ENCODE measurements around the gene SLC22A17. TPM values are rescaled to one million over a fixed set of nuclear protein-coding genes. Genes with fewer than 3 reads are reported as not detected.

Gene SLC22A17
- total and polyA plus RNA-seq, 10 of the 15 experiments (the other 5 are each of a cell fraction or from before 2014, with no cell fraction given) = not detected

GRCh38 chr14:23306412-23307145 is 46.1 kb downstream of the SLC22A17 start, which contains the start of gene BCL2L2 (continued):
- peak; percentile 85 for TF ChIP-seq POLR2AphosphoS5 (IDR thresholded peaks at IDR 0.05; ENCODE audit: low read length)
- TF ChIP-seq MTA3 (IDR thresholded peaks at IDR 0.05; ENCODE audit: borderline replicate concordance, low read length) = no peak
- no peak for TF ChIP-seq BCL11A (IDR thresholded peaks at IDR 0.05; ENCODE audit: low read depth, low read length)
- TF ChIP-seq PRDM15 (CRISPR knock-in tag; IDR thresholded peaks at IDR 0.05) = no peak
- no peak for TF ChIP-seq NFYB (IDR thresholded peaks at IDR 0.05; ENCODE audit: insufficient read depth, low read depth, low read length)
- no peak for TF ChIP-seq RUNX3 (IDR thresholded peaks at IDR 0.05; ENCODE audit: low read length)
- no peak for TF ChIP-seq CBX5 (IDR thresholded peaks at IDR 0.05; ENCODE audit: low read depth)
- no peak for TF ChIP-seq TAF1 (IDR thresholded peaks at IDR 0.05; ENCODE audit: borderline replicate concordance, low read depth, low read length)
- 0 out of 2 replicates have a peak, but pooled peaks have one; percentile 24 for TF ChIP-seq MEF2A (IDR thresholded peaks at IDR 0.05; ENCODE audit: insufficient read depth, low read depth, low read length)
- TF ChIP-seq SPI1 (IDR thresholded peaks at IDR 0.05; ENCODE audit: borderline replicate concordance, insufficient read depth, low read depth, low read length) = 0 out of 2 replicates have a peak, but pooled peaks have one; percentile 16
- peak; percentile 90 for TF ChIP-seq IKZF1 (conservative IDR thresholded peaks at IDR 0.05)
- TF ChIP-seq, protein P1, sequence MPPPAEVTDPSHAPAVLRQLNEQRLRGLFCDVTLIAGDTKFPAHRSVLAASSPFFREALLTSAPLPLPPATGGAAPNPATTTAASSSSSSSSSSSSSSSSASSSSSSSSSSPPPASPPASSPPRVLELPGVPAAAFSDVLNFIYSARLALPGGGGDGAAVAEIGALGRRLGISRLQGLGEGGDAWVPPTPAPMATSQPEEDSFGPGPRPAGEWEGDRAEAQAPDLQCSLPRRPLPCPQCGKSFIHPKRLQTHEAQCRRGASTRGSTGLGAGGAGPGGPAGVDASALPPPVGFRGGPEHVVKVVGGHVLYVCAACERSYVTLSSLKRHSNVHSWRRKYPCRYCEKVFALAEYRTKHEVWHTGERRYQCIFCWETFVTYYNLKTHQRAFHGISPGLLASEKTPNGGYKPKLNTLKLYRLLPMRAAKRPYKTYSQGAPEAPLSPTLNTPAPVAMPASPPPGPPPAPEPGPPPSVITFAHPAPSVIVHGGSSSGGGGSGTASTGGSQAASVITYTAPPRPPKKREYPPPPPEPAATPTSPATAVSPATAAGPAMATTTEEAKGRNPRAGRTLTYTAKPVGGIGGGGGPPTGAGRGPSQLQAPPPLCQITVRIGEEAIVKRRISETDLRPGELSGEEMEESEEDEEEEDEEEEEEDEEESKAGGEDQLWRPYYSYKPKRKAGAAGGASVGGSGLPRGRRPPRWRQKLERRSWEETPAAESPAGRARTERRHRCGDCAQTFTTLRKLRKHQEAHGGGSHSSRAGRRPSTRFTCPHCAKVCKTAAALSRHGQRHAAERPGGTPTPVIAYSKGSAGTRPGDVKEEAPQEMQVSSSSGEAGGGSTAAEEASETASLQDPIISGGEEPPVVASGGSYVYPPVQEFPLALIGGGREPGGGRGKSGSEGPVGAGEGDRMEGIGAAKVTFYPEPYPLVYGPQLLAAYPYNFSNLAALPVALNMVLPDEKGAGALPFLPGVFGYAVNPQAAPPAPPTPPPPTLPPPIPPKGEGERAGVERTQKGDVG (CRISPR knock-in tag; IDR thresholded peaks at IDR 0.05) = no peak
- TF ChIP-seq TCF12 (IDR thresholded peaks at IDR 0.05; ENCODE audit: low read depth, low read length) = peak; percentile 17; the same call in 1 of the 2 replicates
- 0 out of 2 replicates have a peak, but pooled peaks have one; percentile 19 for TF ChIP-seq LARP7 (IDR thresholded peaks at IDR 0.05)
- peak; percentile 43 for TF ChIP-seq SIX5 (IDR thresholded peaks at IDR 0.05; ENCODE audit: low read depth, low read length, severe bottlenecking)
- no peak for TF ChIP-seq EZH2 (IDR thresholded peaks at IDR 0.05; ENCODE audit: borderline replicate concordance, control insufficient read depth, low read depth, low read length)
- 0 out of 2 replicates have a peak, but pooled peaks have one; percentile 6 for TF ChIP-seq JUND (IDR thresholded peaks at IDR 0.05; ENCODE audit: low read depth, low read length)
- peak; percentile 29 to 92; a peak in 2 of 4 replicates for TF ChIP-seq SRF (IDR thresholded peaks at IDR 0.05; ENCODE audit: low read depth in 2 of 2, low read length in 2 of 2)
- TF ChIP-seq HCFC1 (IDR thresholded peaks at IDR 0.05; ENCODE audit: low read length) = peak; percentile 72
- TF ChIP-seq SMAD5 (IDR thresholded peaks at IDR 0.05; ENCODE audit: low read depth) = no peak; the same call in 1 of the 2 replicates
- TF ChIP-seq ZNF622 (IDR thresholded peaks at IDR 0.05) = no peak
- TF ChIP-seq YY1 (IDR thresholded peaks at IDR 0.05; ENCODE audit: low read depth, low read length) = peak; percentile 70; the same call in 1 of the 2 replicates
- no peak for TF ChIP-seq BMI1 (IDR thresholded peaks at IDR 0.05; ENCODE audit: borderline replicate concordance)
- peak; percentile 43; the same call in 1 of the 2 replicates for TF ChIP-seq GATAD2B (conservative IDR thresholded peaks at IDR 0.05; ENCODE audit: low read depth)
